ENCODE data around the gene HSPG2.

DNA sequence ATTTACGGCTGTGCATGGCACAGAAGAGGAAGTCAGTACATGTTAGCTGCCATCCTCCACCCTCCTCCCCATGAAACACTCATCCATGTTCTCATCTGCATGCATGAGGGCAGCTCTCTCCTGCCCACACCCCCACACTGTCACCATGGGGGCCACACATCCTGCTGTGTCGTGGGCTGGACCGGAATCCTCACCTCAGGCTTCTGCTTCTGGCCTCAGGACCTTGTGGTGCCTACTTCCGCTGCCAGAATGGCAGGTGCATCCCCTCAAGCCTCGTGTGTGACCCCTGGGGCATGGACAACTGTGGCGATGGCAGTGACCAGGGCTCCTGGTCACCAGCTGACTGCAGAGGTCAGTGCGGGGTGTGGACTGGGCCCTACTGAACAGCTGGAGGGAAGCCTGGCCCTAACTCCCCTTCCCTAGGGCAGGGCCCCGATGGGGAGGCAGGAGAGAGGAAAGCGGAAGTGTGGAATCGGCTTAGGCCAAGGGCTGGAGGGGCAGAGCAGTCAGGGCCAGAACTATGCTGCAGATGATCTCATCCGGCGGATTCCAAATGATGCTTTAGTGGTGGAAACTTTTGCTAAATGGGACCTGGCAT, 121.3 kb downstream of the HSPG2 start:
- TF ChIP-seq, protein P1, sequence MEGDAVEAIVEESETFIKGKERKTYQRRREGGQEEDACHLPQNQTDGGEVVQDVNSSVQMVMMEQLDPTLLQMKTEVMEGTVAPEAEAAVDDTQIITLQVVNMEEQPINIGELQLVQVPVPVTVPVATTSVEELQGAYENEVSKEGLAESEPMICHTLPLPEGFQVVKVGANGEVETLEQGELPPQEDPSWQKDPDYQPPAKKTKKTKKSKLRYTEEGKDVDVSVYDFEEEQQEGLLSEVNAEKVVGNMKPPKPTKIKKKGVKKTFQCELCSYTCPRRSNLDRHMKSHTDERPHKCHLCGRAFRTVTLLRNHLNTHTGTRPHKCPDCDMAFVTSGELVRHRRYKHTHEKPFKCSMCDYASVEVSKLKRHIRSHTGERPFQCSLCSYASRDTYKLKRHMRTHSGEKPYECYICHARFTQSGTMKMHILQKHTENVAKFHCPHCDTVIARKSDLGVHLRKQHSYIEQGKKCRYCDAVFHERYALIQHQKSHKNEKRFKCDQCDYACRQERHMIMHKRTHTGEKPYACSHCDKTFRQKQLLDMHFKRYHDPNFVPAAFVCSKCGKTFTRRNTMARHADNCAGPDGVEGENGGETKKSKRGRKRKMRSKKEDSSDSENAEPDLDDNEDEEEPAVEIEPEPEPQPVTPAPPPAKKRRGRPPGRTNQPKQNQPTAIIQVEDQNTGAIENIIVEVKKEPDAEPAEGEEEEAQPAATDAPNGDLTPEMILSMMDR (IDR thresholded peaks at IDR 0.05; ENCODE audit: insufficient read depth, low read length, poor library complexity, severe bottlenecking), result no peak
- TF ChIP-seq EZH2phosphoT487 (conservative IDR thresholded peaks at IDR 0.05; ENCODE audit: low read length), result no peak

Measured in SU-DHL-6 (cell line).